H9 (cell line): Measurements from ENCODE around the gene RIMBP2. TPM values are rescaled to one million over a fixed set of nuclear protein-coding genes. Genes with fewer than 3 reads are reported as not detected.

Source experiments
- DNase-seq: peaks from one replicate; pipeline ENCODE4 v3.0.0-alpha.2; 2017
- H2AFZ ChIP-seq: one replicate; pipeline ENCODE4 v1.6.1; 2013; ENCODE audit warnings: mild to moderate bottlenecking, low read length, control low read depth, moderate library complexity
- H2AK5ac ChIP-seq: 2 replicates; pipeline ENCODE4 v1.6.1; 2013; ENCODE audit warnings: low read length, control low read depth, mixed read lengths; ENCODE audit not compliant: insufficient read length
- H2BK120ac ChIP-seq: one replicate; pipeline ENCODE4 v1.6.1; 2013; ENCODE audit warnings: low read depth, mild to moderate bottlenecking, low read length, control low read depth, inconsistent platforms; ENCODE audit not compliant: poor library complexity, severe bottlenecking
- H2BK12ac ChIP-seq: 2 replicates; pipeline ENCODE4 v1.6.1; 2013; ENCODE audit warnings: low read length, control low read depth, mixed read lengths, low read depth; ENCODE audit not compliant: insufficient read length
- H2BK15ac ChIP-seq: 2 replicates; pipeline ENCODE4 v1.6.1; 2013; ENCODE audit warnings: low read depth, low read length, control low read depth
- H2BK20ac ChIP-seq: one replicate; pipeline ENCODE4 v1.6.1; 2013; ENCODE audit warnings: low read depth, mild to moderate bottlenecking, low read length, control low read depth, inconsistent platforms; ENCODE audit not compliant: poor library complexity, severe bottlenecking
- H2BK5ac ChIP-seq: 2 replicates; pipeline ENCODE4 v1.6.1; 2013; ENCODE audit warnings: low read length, control low read depth, mixed read lengths; ENCODE audit not compliant: insufficient read length
- H3K14ac ChIP-seq: 2 replicates; pipeline ENCODE4 v1.6.1; 2013; ENCODE audit warnings: low read length, control low read depth; ENCODE audit not compliant: insufficient read depth
- H3K18ac ChIP-seq: 2 replicates; pipeline ENCODE4 v1.6.1; 2013; ENCODE audit warnings: low read depth, mild to moderate bottlenecking, mixed read lengths, low read length, control low read depth; ENCODE audit not compliant: insufficient read length
- H3K23ac ChIP-seq: 2 replicates; pipeline ENCODE4 v1.6.1; 2013; ENCODE audit warnings: low read length, control low read depth, mixed read lengths, low read depth; ENCODE audit not compliant: insufficient read length
- H3K23me2 ChIP-seq: 2 replicates; pipeline ENCODE4 v1.6.1; 2013; ENCODE audit warnings: low read depth, mild to moderate bottlenecking, mixed read lengths, low read length, control low read depth; ENCODE audit not compliant: insufficient read length, poor library complexity, severe bottlenecking
- H3K27ac ChIP-seq: 2 replicates; pipeline ENCODE4 v1.5.1; 2013; ENCODE audit warnings: low read length, control low read depth, mixed read lengths, low read depth; ENCODE audit not compliant: insufficient read length
- H3K27me3 ChIP-seq: 2 replicates; pipeline ENCODE4 v1.6.1; 2013; ENCODE audit warnings: low read length, control low read depth, inconsistent platforms; ENCODE audit not compliant: insufficient read depth
- H3K4ac ChIP-seq: 2 replicates; pipeline ENCODE4 v1.6.1; 2013; ENCODE audit warnings: low read depth, mild to moderate bottlenecking, control low read depth, inconsistent platforms, low read length, moderate library complexity
- H3K4me1 ChIP-seq: 2 replicates; pipeline ENCODE4 v1.6.1; 2013; ENCODE audit warnings: low read length, control low read depth, inconsistent platforms; ENCODE audit not compliant: insufficient read depth
- H3K4me2 ChIP-seq: 2 replicates; pipeline ENCODE4 v1.6.1; 2013; ENCODE audit warnings: low read length, control low read depth, mixed read lengths; ENCODE audit not compliant: insufficient read length, insufficient read depth
- H3K56ac ChIP-seq: 2 replicates; pipeline ENCODE4 v1.6.1; 2013; ENCODE audit warnings: low read depth, mild to moderate bottlenecking, mixed read lengths, low read length, control low read depth; ENCODE audit not compliant: insufficient read length
- H3K79me1 ChIP-seq: 2 replicates; pipeline ENCODE4 v1.6.1; 2013; ENCODE audit warnings: low read depth, mild to moderate bottlenecking, moderate library complexity, low read length, control low read depth, inconsistent platforms; ENCODE audit not compliant: insufficient read depth, poor library complexity, severe bottlenecking
- H3K79me2 ChIP-seq: 2 replicates; pipeline ENCODE4 v1.6.1; 2013; ENCODE audit warnings: low read length, control low read depth, inconsistent platforms; ENCODE audit not compliant: insufficient read depth
- H3K9ac ChIP-seq: 2 replicates; pipeline ENCODE4 v1.6.1; 2013; ENCODE audit warnings: low read length, control low read depth, mixed read lengths; ENCODE audit not compliant: insufficient read length; ENCODE audit errors: extremely low read depth
- H3K9me3 ChIP-seq: one replicate; pipeline ENCODE4 v1.6.1; 2013; ENCODE audit warnings: low read depth, low read length, inconsistent platforms; ENCODE audit not compliant: control insufficient read depth
- H3T11ph ChIP-seq: one replicate; pipeline ENCODE4 v1.6.1; 2013; ENCODE audit warnings: mild to moderate bottlenecking, low read length, control low read depth, inconsistent platforms
- H4K20me1 ChIP-seq: one replicate; pipeline ENCODE4 v1.6.1; 2013; ENCODE audit not compliant: control insufficient read depth, insufficient read length, insufficient read depth
- H4K5ac ChIP-seq: 2 replicates; pipeline ENCODE4 v1.6.1; 2013; ENCODE audit warnings: low read depth, mild to moderate bottlenecking, mixed read lengths, low read length, control low read depth; ENCODE audit not compliant: insufficient read length
- H4K8ac ChIP-seq: replicated peaks from 2 replicates; pipeline ENCODE4 v1.6.1; 2013; ENCODE audit warnings: low read length, control low read depth, mixed read lengths, low read depth; ENCODE audit not compliant: insufficient read length
- H4K91ac ChIP-seq: 2 replicates; pipeline ENCODE4 v1.6.1; 2013; ENCODE audit warnings: low read depth, mild to moderate bottlenecking, moderate library complexity, mixed read lengths, low read length, control low read depth; ENCODE audit not compliant: insufficient read length
- H3K27ac Mint-ChIP-seq, 3 experiments: 2 replicates in 2 of 3; 3 replicates in 1 of 3; pipeline ENCODE4 v1.8.0; 2020 to 2021; ENCODE audit warnings: mixed read lengths in 3 of 3, mild to moderate bottlenecking in 1 of 3, moderate library complexity in 1 of 3
- H3K27me3 Mint-ChIP-seq: 2 replicates; pipeline ENCODE4 v1.8.0; 2021; ENCODE audit warnings: low read depth, mild to moderate bottlenecking, moderate library complexity, mixed read lengths
- H3K36me3 Mint-ChIP-seq, 3 experiments: 2 replicates in 2 of 3; 3 replicates in 1 of 3; pipeline ENCODE4 v1.8.0; 2020 to 2021; ENCODE audit warnings: low read depth in 3 of 3, mixed read lengths in 3 of 3; ENCODE audit not compliant: insufficient read depth in 1 of 3
- H3K4me1 Mint-ChIP-seq, 2 experiments: 2 replicates each; pipeline ENCODE4 v1.8.0; 2020; ENCODE audit warnings: mixed read lengths in 2 of 2
- H3K4me3 Mint-ChIP-seq, 2 experiments: 2 replicates in 1 of 2; 3 replicates in 1 of 2; pipeline ENCODE4 v1.8.0; 2020 to 2021; ENCODE audit warnings: mild to moderate bottlenecking in 2 of 2, mixed read lengths in 2 of 2, moderate library complexity in 1 of 2
- H3K9me3 Mint-ChIP-seq, 2 experiments: 2 replicates in 1 of 2; 3 replicates in 1 of 2; pipeline ENCODE4 v1.8.0; 2020; ENCODE audit warnings: mild to moderate bottlenecking in 2 of 2, mixed read lengths in 2 of 2, moderate library complexity in 1 of 2
- CTCF ChIP-seq: fragments of 200-600 bp; sonication (generic); conservative IDR thresholded peaks from 3 replicates; pipeline ENCODE4 v1.8.0; 2021; ENCODE audit warnings: antibody characterized with exemption, mild to moderate bottlenecking
- WGBS: extraction: QIAGEN DNeasy Blood & Tissue Kit; methylation state at CpG from one replicate; pipeline ENCODE4 v1.1.7; 2013; ENCODE audit warnings: missing lambda C conversion rate, low lambda C conversion rate, mixed read lengths; ENCODE audit not compliant: insufficient read length; ENCODE audit errors: extremely low coverage; 5-methylcytosine and 5-hydroxymethylcytosine counted together
- total RNA-seq: library from RNA; stranded (reverse); gene quantifications from 2 replicates; pipeline ENCODE4 v1.2.1, GENCODE V29; 2021

The RIMBP2 gene
- total RNA-seq, 1 experiment from 2014 or later, result 0.70 TPM

GRCh38 chr12:130555221-130555620 is 160.9 kb downstream of the RIMBP2 start:
- TF ChIP-seq CTCF, result no peak
- Histone ChIP-seq H2BK15ac (no peak overlapping the region), H3K56ac (no peak overlapping the region), H2BK5ac (no peak overlapping the region), H3K4ac (no peak overlapping the region), H4K20me1 (no peaks in the 10 kb centered on the region), H3K79me2 (no peaks in the 10 kb centered on the region), H3T11ph (no peak overlapping the region), H3K9me3 (no peaks in the 10 kb centered on the region), H2AK5ac (no peak overlapping the region), H3K23me2 (no peaks in the 10 kb centered on the region), H4K5ac (no peak overlapping the region), H4K8ac (no peak overlapping the region), H3K9ac (no peak overlapping the region), H4K91ac (no peak overlapping the region), H3K4me1 (no peaks in the 10 kb centered on the region), H2BK20ac (no peak overlapping the region), H3K27me3 (no peaks in the 10 kb centered on the region), H3K4me2 (no peak overlapping the region), H3K79me1 (no peaks in the 10 kb centered on the region), H3K23ac (no peak overlapping the region), H2BK12ac (no peak overlapping the region), H3K18ac (no peak overlapping the region), H3K14ac (no peak overlapping the region), H3K27ac (no peak overlapping the region), H2AFZ (no peak overlapping the region), H2BK120ac (no peak overlapping the region)
- Mint-ChIP-seq H3K27ac (no peak overlapping the region), H3K4me3 (no peak overlapping the region), H3K4me1 (peaks cover 4 to 7% of the 10 kb centered on the region in 2 experiments; a peak in 2 of 4 replicates), H3K36me3 (no peaks in the 10 kb centered on the region; a peak in 1 of 7 replicates), H3K9me3 (peaks cover 10% of the 10 kb centered on the region in 2 experiments; a peak in 4 of 5 replicates), H3K27me3 (peaks cover 3% of the 10 kb centered on the region)
- WGBS, result no CpG with 5 or more reads among the region's 5 CpGs
- DNase-seq, result no peak
